COLO668 (cell line): ENCODE measurements around the gene TMEM141.
A peak's percentile ranks its signal among the peaks of the same experiment; 100 is the strongest.
"Not testable (repeated sequence)": the region's sequence is repeated elsewhere in the genome, so short reads cannot be mapped to it uniquely, and the experiment has no call there.

ENCODE experiments used
- DNase-seq: peaks from one replicate; lab custom pipeline; 2025; ENCODE audit not compliant: unreplicated experiment; lab: John Stamatoyannopoulos, UW

TMEM141 gene

GRCh38 chr9:136793086-136793946 is 2.2 kb downstream of the TMEM141 start:
- DNase-seq: peak; percentile 23

- no peak for DNase-seq
Measured at GRCh38 chr9:136794281-136794999, 3.3 kb downstream of the TMEM141 start.

GRCh38 chr9:136795000-136795348 is 3.8 kb downstream of the TMEM141 start:
- DNase-seq: no peak

- DNase-seq: no peak
Measured at GRCh38 chr9:136796238-136796774, 5.2 kb downstream of the TMEM141 start, which contains the start of gene CCDC183. CCDC183 (plus strand) TSS chr9:136796338; CDS start chr9:136796398, 60 bp downstream.

GRCh38 chr9:136796775-136797347 is 5.7 kb downstream of the TMEM141 start:
- not testable (repeated sequence) for DNase-seq

GRCh38 chr9:136798708-136799078 is 7.5 kb downstream of the TMEM141 start:
- peak; percentile 39 for DNase-seq

- DNase-seq: peak; percentile 80
Measured at GRCh38 chr9:136799079-136799853, 8.1 kb downstream of the TMEM141 start.

- peak; percentile 96 for DNase-seq
Measured at GRCh38 chr9:136799854-136800657, 8.9 kb downstream of the TMEM141 start.

GRCh38 chr9:136802321-136802720 is 11.2 kb downstream of the TMEM141 start:
- no peak for DNase-seq

- not testable (repeated sequence) for DNase-seq
Measured at GRCh38 chr9:136803009-136803550, 11.9 kb downstream of the TMEM141 start.

GRCh38 chr9:136803551-136804508 is 12.7 kb downstream of the TMEM141 start:
- no peak for DNase-seq

GRCh38 chr9:136804509-136805206 is 13.5 kb downstream of the TMEM141 start:
- no peak for DNase-seq

GRCh38 chr9:136805207-136805740 is 14.1 kb downstream of the TMEM141 start:
- no peak for DNase-seq

- no peak for DNase-seq
Measured at GRCh38 chr9:136806067-136806466, 14.9 kb downstream of the TMEM141 start.

GRCh38 chr9:136806631-136807201 is 15.6 kb downstream of the TMEM141 start:
- peak; percentile 16 for DNase-seq

- DNase-seq: peak; percentile 89
Measured at GRCh38 chr9:136807281-136808074, 16.3 kb downstream of the TMEM141 start, which contains the start of gene RABL6. RABL6 (plus strand) TSS chr9:136807948; CDS start chr9:136808197, 249 bp downstream.
